HS-5 (cell line): ENCODE results near the gene SOX30.

Experiments used
- DNase-seq: peaks from one replicate; pipeline ENCODE4 v3.0.0-alpha.2; 2012; ENCODE audit warnings: low read depth

Gene SOX30

GRCh38 chr5:157659868-157660660 is 7.8 kb upstream of the SOX30 start:
- DNase-seq = no peak

DNA sequence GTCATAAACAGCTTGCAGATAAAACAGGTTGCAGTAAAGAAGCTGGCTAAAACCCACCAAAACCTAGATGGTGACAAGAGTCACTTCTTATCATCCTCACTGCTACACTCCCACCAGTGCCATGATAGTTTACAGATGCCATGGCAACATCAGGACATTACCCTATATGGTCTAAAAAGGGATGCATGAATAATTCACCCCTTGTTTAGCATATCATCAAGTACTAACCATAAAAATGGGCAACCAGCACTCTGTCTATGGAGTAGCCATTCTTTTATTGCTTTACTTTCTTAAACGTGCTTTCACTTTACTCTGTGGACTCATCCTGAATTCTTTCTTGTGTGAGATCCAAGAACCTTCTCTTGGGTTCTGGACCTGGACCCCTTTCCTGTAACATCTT is 6.7 kb upstream of the SOX30 start:
- no peak for DNase-seq

GRCh38 chr5:157657516-157657915 is 5.3 kb upstream of the SOX30 start:
- no peak for DNase-seq

DNA sequence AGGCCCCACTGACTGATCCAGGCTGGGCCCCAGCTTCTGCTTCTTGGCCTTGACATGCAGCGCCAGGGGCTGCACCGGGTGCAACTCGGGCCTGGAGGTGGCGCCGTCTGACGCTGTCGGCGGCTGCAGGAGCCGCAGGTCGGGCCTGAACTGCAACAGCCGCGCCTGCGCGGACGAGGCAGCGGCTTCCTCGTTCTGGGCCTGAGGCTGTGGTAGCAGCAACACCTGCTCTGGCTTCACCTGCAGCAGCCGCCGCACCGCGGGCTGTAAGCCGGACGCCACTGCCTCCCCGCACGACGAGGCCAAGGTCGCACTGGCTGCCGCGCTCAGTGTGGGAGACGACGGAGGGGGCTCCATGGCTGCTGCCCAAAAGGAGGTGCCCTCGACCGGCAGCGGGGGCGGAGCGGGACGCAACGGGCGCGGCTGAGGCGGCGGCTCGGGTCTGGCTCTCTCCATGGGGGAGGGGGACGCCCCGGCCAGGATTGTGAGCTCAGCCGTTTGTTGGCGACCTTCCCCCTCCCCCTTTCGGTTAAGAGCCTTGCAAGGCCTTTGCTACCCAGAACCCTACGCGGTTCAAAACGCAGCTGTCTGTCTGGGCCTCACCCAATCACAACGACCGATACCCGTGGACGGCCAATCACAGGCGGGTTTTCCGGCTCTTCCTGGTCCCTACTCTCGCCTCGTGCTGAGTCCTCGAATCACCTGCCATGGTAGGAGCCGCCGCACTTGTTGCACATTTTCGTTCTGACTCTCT is 438 bp downstream of the SOX30 start:
- no peak for DNase-seq

DNA sequence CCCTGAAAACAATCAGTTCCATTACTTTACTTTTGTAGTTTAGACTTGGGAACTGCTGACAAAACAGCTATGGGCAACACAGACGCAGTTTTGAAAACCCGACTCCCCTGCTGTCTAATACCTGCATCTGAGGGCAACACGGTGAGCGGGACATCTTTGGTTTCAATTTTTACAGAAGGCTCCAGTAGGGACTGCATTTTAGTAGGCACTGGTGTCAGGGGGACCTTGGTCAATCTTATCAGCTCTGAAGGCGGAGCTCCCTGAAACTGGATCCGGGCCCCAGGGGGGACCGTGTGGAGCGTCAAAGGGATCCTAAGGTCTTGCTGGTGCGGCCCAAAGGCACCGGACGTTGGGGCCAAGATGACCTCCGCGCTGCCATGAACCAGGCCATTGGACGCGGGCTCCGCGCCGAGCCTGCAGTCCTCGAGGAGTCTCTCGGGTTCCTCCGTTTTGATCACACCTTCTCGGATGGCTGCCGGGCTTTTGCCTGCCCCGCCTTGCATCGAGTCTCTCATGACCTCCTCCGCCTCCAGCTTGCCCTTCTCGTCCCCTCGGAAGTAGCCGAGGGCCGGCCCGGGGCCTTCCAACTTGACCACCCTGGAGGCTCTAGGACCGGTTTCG is 1.1 kb downstream of the SOX30 start:
- no peak for DNase-seq

DNA sequence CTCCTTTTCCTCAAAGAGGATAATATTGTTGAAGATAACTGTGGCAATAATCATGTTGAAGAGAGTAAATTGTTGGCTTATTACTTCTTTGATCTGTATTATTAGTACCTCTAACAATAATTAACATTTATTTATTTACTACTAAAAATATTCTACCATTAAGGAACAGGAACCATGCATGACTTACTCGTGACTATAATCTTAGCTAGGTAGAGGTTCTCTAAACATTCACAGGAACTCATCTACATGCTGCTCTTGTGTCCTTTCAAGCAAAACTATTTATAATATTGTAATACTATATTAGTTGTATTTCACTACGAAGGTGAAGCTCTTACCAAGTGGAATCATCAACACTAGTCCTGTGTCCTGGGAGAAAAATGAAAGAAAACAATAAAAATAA is 3.1 kb downstream of the SOX30 start:
- DNase-seq = no peak

- DNase-seq = no peak
Measured at GRCh38 chr5:157648275-157648990, 3.8 kb downstream of the SOX30 start.

GRCh38 chr5:157640406-157641066 is 11.7 kb downstream of the SOX30 start:
- DNase-seq = no peak

DNA sequence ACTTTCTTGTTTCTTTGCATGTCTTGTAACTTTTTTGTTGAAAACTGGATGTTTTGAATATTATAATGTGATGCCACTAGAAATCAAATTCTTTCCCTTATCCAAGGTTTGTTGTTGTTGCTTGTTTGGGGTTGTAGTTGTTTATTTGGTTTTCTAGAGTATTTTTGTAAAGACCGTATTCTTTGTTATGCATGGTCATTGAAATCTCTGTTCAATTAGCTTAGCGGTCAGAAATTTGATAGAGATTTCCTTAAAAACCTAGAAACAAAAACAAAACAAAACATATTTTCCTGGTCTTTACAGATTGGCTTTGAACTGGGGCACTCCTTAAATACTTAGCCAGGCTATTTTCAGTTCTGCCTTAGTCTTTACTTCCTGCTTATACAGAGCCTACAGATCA is 21.9 kb downstream of the SOX30 start:
- no peak for DNase-seq

GRCh38 chr5:157626831-157627230 is 25.4 kb downstream of the SOX30 start:
- no peak for DNase-seq

DNA sequence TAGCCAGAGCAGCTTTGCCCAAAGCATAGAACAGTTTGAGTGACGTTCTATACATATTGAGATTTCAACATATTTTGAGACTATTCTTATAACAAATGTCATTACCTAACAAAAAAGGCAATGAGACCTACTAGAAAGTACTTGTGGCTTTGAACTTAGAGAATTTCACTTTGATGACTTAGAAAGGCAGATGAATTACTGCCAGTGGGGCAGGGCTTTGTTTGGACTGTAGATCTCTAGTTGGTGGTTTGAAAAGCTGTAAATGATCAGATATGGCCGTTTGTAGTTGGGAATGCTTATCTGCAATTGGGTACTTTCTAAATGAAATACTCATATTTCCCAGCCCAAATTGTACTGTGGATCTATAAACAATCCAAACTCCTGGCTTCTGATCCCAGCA is 28.1 kb downstream of the SOX30 start:
- DNase-seq = no peak

- no peak for DNase-seq
Measured at GRCh38 chr5:157620776-157621175, 31.5 kb downstream of the SOX30 start.

DNA sequence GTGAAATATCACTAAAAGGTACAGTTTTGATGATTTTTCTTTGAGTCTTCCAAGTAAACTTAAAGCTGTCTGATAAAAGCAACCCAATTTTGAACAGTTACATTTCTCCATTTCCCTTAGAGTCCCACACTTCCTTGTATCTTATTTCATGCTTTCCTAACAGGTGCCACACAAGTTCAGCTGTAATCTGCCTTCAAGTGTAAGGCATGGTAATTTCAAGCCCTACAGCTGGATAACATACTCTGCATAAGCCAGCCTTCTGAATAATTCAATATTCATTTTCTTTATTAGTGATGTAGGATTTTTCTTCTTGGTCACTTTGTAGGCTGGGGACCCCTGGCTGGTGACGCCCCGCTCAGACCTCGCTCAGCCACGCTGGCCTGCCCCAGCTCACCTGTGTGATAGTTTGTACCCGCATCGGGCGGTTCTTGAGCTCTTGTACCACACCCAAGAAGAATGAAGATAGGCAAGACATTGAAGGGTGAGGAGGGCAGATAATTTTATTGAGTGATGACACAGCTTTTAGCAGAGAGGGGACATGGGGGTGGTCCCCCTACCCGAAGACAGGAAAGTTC is 34.0 kb downstream of the SOX30 start:
- no peak for DNase-seq

DNA sequence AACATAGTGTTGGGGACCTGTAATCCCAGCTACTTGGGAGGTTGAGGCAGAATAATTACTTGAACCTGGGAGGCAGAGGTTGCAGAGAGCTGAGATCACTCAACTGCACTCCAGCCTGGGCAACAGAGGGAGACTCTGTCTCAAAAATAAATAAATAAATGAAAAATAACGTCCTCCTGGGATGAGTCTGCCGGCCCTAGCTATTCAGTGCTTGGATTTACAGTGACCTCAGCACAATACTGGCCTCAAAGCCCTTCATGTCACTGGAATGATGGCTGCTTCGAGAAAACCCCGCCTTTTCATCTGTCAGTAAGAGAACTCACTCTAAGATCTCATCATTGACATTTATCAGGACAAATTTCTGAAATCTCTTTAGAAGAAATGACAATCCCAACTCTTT is 35.5 kb downstream of the SOX30 start:
- no peak for DNase-seq

GRCh38 chr5:157613385-157614245 is 38.6 kb downstream of the SOX30 start:
- DNase-seq = no peak

- DNase-seq = no peak
Measured at GRCh38 chr5:157612581-157612980, 39.7 kb downstream of the SOX30 start.

- DNase-seq = no peak
Measured at GRCh38 chr5:157611571-157612476, 40.4 kb downstream of the SOX30 start.

- no peak for DNase-seq
Measured at GRCh38 chr5:157610990-157611389, 41.2 kb downstream of the SOX30 start.

- DNase-seq = no peak
Measured at GRCh38 chr5:157608972-157609565, 43.2 kb downstream of the SOX30 start.
